K562 (cell line): ENCODE measurements around the gene WDR81. TPM values are rescaled to one million over a fixed set of nuclear protein-coding genes. Genes with fewer than 3 reads are reported as not detected.

ENCODE experiments used
- ATAC-seq: fragments of 200-7000 bp; cut with Tn5 transposase; 3 replicates; pipeline ENCODE4 v1.9.1; 2020; ENCODE audit warnings: moderate library complexity
- BruUV-seq: library from RNA; stranded (reverse); fragments of 400-500 nt; replicated peaks from 2 replicates; lab custom pipeline; 2021; lab: Mats Ljungman, UMichigan
- CTCF ChIA-PET: fragments of 300-600 bp; formaldehyde crosslinking; extraction: SDS; loops from one replicate; lab custom pipeline; 2021; ENCODE audit warnings: low intra/inter-chr PET ratio; lab: Yijun Ruan, JAX
- POLR2A ChIA-PET: fragments of 300-600, 350-650 bp; sonication (Branson Sonifier 250); formaldehyde crosslinking; extraction: SDS; loops from one replicate; lab custom pipeline; 2021; ENCODE audit warnings: antibody characterized with exemption, inconsistent platforms; lab: Yijun Ruan, JAX
- DNase-seq, 4 experiments: peaks; one replicate each; pipeline versions ENCODE4 v3.0.0 to v3.0.0-alpha.2; 2011 to 2018; ENCODE audit warnings: low spot score in 3 of 4, mixed read lengths in 3 of 4; ENCODE audit errors: extremely low read depth in 1 of 4
- FAIRE-seq: peaks from 2 replicates; lab custom pipeline; 2011; peaks lifted over from hg19 to GRCh38; lab: Jason Lieb, UNC
- H2AFZ ChIP-seq: 2 replicates; pipeline ENCODE4 v1.6.0; 2011; ENCODE audit warnings: low read depth, low read length, control low read depth, inconsistent platforms
- H3K27ac ChIP-seq: fragments of 200-600 bp; 3 replicates; pipeline ENCODE4 v1.8.0; 2011; ENCODE audit warnings: low read depth, mild to moderate bottlenecking, control low read depth, inconsistent platforms, low read length, moderate library complexity, mixed read lengths; ENCODE audit errors: extremely low read depth
- H3K27me3 ChIP-seq, 2 experiments: fragments of 300-600 bp in 1 of 2; 2 replicates in 1 of 2; 3 replicates in 1 of 2; pipeline versions ENCODE4 v1.6.0 to v1.8.0; 2011; ENCODE audit warnings: inconsistent platforms in 2 of 2, low read length in 2 of 2, mild to moderate bottlenecking in 1 of 2, mixed read lengths in 1 of 2, moderate library complexity in 1 of 2; ENCODE audit not compliant: control insufficient read depth in 2 of 2, insufficient read depth in 2 of 2
- H3K36me3 ChIP-seq: fragments of 300-600 bp; 3 replicates; pipeline ENCODE4 v1.8.0; 2011; ENCODE audit warnings: mild to moderate bottlenecking, low read length, inconsistent platforms; ENCODE audit not compliant: control insufficient read depth, insufficient read depth
- H3K4me1 ChIP-seq, 2 experiments: fragments of 200-600 bp in 1 of 2; replicated peaks in 1 of 2; 2 replicates in 1 of 2; 3 replicates in 1 of 2; pipeline versions ENCODE4 v1.5.1 to v1.8.0; 2011; ENCODE audit warnings: inconsistent platforms in 2 of 2, low read length in 2 of 2, mild to moderate bottlenecking in 1 of 2, mixed read lengths in 1 of 2, moderate library complexity in 1 of 2; ENCODE audit not compliant: control insufficient read depth in 2 of 2, insufficient read depth in 2 of 2
- H3K4me2 ChIP-seq: 2 replicates; pipeline ENCODE4 v1.6.1; 2011; ENCODE audit warnings: low read length, control low read depth, inconsistent platforms, mixed read lengths; ENCODE audit not compliant: insufficient read depth
- H3K4me3 ChIP-seq: fragments of 200-600 bp; sonication (generic), shearing (Covaris generic); 2 replicates; pipeline ENCODE4 v1.5.1; 2016; ENCODE audit warnings: control low read depth, inconsistent platforms
- H3K79me2 ChIP-seq: fragments of 200-600 bp; 3 replicates; pipeline ENCODE4 v1.8.0; 2011; ENCODE audit warnings: low read length, inconsistent platforms; ENCODE audit not compliant: control insufficient read depth, insufficient read depth
- H3K9ac ChIP-seq, 2 experiments: 2 replicates each; pipeline versions ENCODE4 v1.6.0 to v1.6.1; 2011; ENCODE audit warnings: low read depth in 2 of 2, low read length in 2 of 2, control low read depth in 1 of 2, inconsistent platforms in 1 of 2, mild to moderate bottlenecking in 1 of 2, mixed read lengths in 1 of 2; ENCODE audit not compliant: insufficient read depth in 1 of 2
- H3K9me1 ChIP-seq: one replicate; pipeline ENCODE4 v1.6.0; 2011; ENCODE audit warnings: inconsistent platforms, mild to moderate bottlenecking, low read length, moderate library complexity; ENCODE audit not compliant: control insufficient read depth, insufficient read depth
- H3K9me3 ChIP-seq: replicated peaks from 2 replicates; pipeline ENCODE4 v1.5.1; 2011; ENCODE audit warnings: low read depth, low read length, inconsistent platforms; ENCODE audit not compliant: control insufficient read depth, insufficient read depth
- H4K20me1 ChIP-seq: replicated peaks from 2 replicates; pipeline ENCODE4 v1.6.1; 2011; ENCODE audit warnings: low read length, inconsistent platforms, mixed read lengths; ENCODE audit not compliant: control insufficient read depth, insufficient read depth
- ETV6 ChIP-seq, 3 experiments: fragments of 150-350 bp in 1 of 3; sonication (generic) in 1 of 3; formaldehyde crosslinking in 1 of 3; IDR thresholded peaks; 2 replicates each; pipeline versions ENCODE4 v1.6.1 to v1.8.0; 2014 to 2022; ENCODE audit warnings: borderline replicate concordance in 2 of 3, low read depth in 2 of 3, antibody characterized with exemption in 1 of 3, low read length in 1 of 3, mild to moderate bottlenecking in 1 of 3, missing genetic modification reagents in 1 of 3
- HDAC3 ChIP-seq: fragments of 450-650 bp; IDR thresholded peaks from 2 replicates; pipeline ENCODE4 v1.6.1; 2018; ENCODE audit warnings: borderline replicate concordance, mild to moderate bottlenecking, moderate library complexity; ENCODE audit not compliant: partially characterized antibody
- HMGN3 ChIP-seq: IDR thresholded peaks from 2 replicates; pipeline ENCODE4 v1.6.1; 2011; ENCODE audit warnings: borderline replicate concordance, low read depth, mild to moderate bottlenecking, mixed read lengths, low read length; ENCODE audit not compliant: insufficient read length; ENCODE audit errors: extremely low read depth
- TEAD1 ChIP-seq, 2 experiments: fragments of 450-650 bp in 1 of 2; sonication (generic) in 1 of 2; formaldehyde crosslinking; IDR thresholded peaks; 2 replicates each; pipeline versions ENCODE4 v1.4.0 to v1.8.0; 2020 to 2022; ENCODE audit warnings: mild to moderate bottlenecking in 2 of 2, missing genetic modification reagents in 1 of 2
- XRCC5 ChIP-seq: fragments of 200-400 bp; formaldehyde crosslinking; IDR thresholded peaks from 2 replicates; pipeline ENCODE4 v1.6.1; 2017; ENCODE audit warnings: low read depth, mild to moderate bottlenecking, low read length
- WGBS: fragments of 100-300 bp; shearing (Covaris generic); methylation state at CpG from one replicate; pipeline ENCODE4 v1.1.6; 2016; ENCODE audit warnings: low coverage, mixed read lengths; ENCODE audit not compliant: insufficient coverage; ENCODE audit errors: missing lambda C conversion rate; 5-methylcytosine and 5-hydroxymethylcytosine counted together
- in situ Hi-C: fragments of 300-500 bp; cut with MboI; formaldehyde crosslinking; loops from 4 replicates; pipeline ENCODE4 v1.15.0; 2018; ENCODE audit warnings: inconsistent platforms, mixed read lengths
- intact Hi-C: fragments of 100-400 bp; cut with micrococcal nuclease; formaldehyde crosslinking; loops from 2 replicates; pipeline ENCODE4 v1.14.2; 2022
- polyA plus RNA-seq, 8 experiments: library from polyadenylated mRNA; depleted of rRNA in 4 of 8; stranded (reverse) in 5 of 8; unstranded in 3 of 8; fragments of >200 nt; fragmentation: Nextera tagmentation in 2 of 8; fragmentation: Illumina TruSeq in 1 of 8; extraction: Ambion mirVana in 2 of 8; extraction: Trizol in 1 of 8; gene quantifications; 2 replicates each; pipeline versions ENCODE4 v1.2.1 to v1.2.3, GENCODE V29; 2011 to 2014; ENCODE audit warnings: inconsistent platforms in 1 of 8, missing spikeins in 1 of 8
- total RNA-seq, 7 experiments: library from RNA; depleted of rRNA in 6 of 7; stranded (reverse); fragments of >200 nt in 6 of 7; fragmentation: Illumina TruSeq in 2 of 7; extraction: Trizol in 2 of 7; gene quantifications; 2 replicates each; pipeline versions ENCODE4 v1.2.1 to v1.2.3, GENCODE V29; 2011 to 2021; ENCODE audit warnings: low replicate concordance in 1 of 7
- TF ChIP-seq, protein P1 (sequence below): sonication (generic); formaldehyde crosslinking; IDR thresholded peaks from 2 replicates; pipeline ENCODE4 v1.8.0; 2023; ENCODE audit warnings: mild to moderate bottlenecking, missing genetic modification reagents
- TF ChIP-seq, protein P2 (sequence below): fragments of 450-650 bp; IDR thresholded peaks from 2 replicates; pipeline ENCODE4 v1.6.1; 2017; ENCODE audit warnings: antibody characterized with exemption, mild to moderate bottlenecking
- TF ChIP-seq, protein P3 (sequence below): fragments of 450-650 bp; formaldehyde crosslinking; IDR thresholded peaks from 2 replicates; pipeline ENCODE4 v1.4.0; 2022; ENCODE audit warnings: missing genetic modification characterization

Gene WDR81
- total and polyA plus RNA-seq, 9 of the 15 experiments (the other 6 are each of a cell fraction or from before 2014, with no cell fraction given): 0.01 to 17.1 (median 3.3) TPM

DNA sequence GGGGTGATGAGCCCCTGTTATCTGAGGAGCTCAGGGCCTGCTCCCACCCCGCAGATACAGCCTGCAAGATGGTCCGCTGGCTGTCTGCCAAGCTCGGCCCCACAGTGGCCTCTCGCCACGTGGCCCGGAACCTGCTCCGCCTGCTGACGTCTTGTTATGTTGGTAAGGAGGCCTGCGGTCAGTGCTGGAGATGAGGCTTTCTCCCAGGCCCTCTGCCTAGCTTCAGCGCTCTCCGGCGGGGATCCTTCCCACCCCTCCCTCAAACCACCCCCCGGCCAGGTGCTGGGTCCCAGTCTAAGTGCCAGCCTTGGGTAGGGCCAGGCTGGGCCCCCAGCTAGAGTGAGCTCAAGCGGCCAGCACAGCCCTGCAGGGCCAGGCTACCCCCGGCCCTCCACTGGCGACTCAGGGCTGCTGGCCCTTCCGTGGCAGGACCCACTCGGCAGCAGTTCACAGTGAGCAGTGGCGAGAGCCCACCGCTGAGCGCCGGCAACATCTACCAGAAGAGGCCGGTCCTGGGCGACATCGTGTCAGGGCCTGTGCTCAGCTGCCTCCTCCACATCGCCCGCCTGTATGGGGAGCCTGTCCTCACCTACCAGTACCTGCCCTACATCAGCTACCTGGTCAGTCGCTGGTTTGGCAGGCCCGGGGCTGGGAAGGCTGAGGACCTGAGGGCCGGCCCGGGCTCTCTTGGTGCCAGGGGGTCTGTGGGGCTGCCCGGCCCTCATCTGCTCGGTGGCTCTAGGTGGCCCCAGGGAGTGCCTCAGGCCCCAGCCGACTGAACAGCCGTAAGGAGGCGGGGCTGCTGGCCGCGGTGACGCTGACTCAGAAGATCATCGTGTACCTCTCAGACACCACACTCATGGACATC, 6.1 kb downstream of the WDR81 start:
- POLR2A ChIA-PET: interaction anchor here (0.5 to 1.2 kb wide), 6 partner anchors 9 to 64 kb away, joined by 3 to 8 read pairs (median 4); no protein-coding TSS in a partner anchor
- DNase-seq: peak; percentile 78 to 96 (median 84)
- Histone ChIP-seq H3K4me2 (peak overlapping the region; percentile 72), H3K27me3 (no peaks in the 10 kb centered on the region), H3K36me3 (peaks cover 17% of the 10 kb centered on the region; the same call in 1 of the 3 replicates), H3K4me3 (peak overlapping the region; percentile 16; the same call in 1 of the 2 replicates), H4K20me1 (no peaks in the 10 kb centered on the region), H3K9ac (peak overlapping the region; percentile 89 to 91), H3K9me3 (no peaks in the 10 kb centered on the region), H2AFZ (peak overlapping the region; percentile 89), H3K79me2 (peaks cover 7% of the 10 kb centered on the region; the same call in 2 of the 3 replicates), H3K27ac (peak overlapping the region; percentile 97), H3K9me1 (no peaks in the 10 kb centered on the region), H3K4me1 (peaks cover 23 to 77% of the 10 kb centered on the region in 2 experiments)
- CTCF ChIA-PET: no interaction called here
- peak; percentile 92 for FAIRE-seq
- peak; percentile 92 for ATAC-seq
- intact Hi-C loops: no loop called here
- WGBS: 12% methylated on average over 25 of the region's 40 CpGs
- in situ Hi-C loops: loop anchor here (5.0 kb wide), 1 partner anchor 37 kb away; no protein-coding TSS in a partner anchor
- BruUV-seq: no TSS peak
- TF ChIP-seq, protein P1, sequence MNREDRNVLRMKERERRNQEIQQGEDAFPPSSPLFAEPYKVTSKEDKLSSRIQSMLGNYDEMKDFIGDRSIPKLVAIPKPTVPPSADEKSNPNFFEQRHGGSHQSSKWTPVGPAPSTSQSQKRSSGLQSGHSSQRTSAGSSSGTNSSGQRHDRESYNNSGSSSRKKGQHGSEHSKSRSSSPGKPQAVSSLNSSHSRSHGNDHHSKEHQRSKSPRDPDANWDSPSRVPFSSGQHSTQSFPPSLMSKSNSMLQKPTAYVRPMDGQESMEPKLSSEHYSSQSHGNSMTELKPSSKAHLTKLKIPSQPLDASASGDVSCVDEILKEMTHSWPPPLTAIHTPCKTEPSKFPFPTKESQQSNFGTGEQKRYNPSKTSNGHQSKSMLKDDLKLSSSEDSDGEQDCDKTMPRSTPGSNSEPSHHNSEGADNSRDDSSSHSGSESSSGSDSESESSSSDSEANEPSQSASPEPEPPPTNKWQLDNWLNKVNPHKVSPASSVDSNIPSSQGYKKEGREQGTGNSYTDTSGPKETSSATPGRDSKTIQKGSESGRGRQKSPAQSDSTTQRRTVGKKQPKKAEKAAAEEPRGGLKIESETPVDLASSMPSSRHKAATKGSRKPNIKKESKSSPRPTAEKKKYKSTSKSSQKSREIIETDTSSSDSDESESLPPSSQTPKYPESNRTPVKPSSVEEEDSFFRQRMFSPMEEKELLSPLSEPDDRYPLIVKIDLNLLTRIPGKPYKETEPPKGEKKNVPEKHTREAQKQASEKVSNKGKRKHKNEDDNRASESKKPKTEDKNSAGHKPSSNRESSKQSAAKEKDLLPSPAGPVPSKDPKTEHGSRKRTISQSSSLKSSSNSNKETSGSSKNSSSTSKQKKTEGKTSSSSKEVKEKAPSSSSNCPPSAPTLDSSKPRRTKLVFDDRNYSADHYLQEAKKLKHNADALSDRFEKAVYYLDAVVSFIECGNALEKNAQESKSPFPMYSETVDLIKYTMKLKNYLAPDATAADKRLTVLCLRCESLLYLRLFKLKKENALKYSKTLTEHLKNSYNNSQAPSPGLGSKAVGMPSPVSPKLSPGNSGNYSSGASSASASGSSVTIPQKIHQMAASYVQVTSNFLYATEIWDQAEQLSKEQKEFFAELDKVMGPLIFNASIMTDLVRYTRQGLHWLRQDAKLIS (CRISPR knock-in tag): 0 out of 2 replicates have a peak, but pooled peaks have one; percentile 36
- no peak for TF ChIP-seq ETV6 (IDR thresholded peaks at IDR 0.05; ENCODE audit: borderline replicate concordance in 1 of 2, low read depth in 2 of 2, low read length in 1 of 2)
- TF ChIP-seq ETV6 (CRISPR knock-in tag; IDR thresholded peaks at IDR 0.05; ENCODE audit: borderline replicate concordance): no peak
- peak; percentile 92 for TF ChIP-seq HMGN3
- TF ChIP-seq, protein P2, sequence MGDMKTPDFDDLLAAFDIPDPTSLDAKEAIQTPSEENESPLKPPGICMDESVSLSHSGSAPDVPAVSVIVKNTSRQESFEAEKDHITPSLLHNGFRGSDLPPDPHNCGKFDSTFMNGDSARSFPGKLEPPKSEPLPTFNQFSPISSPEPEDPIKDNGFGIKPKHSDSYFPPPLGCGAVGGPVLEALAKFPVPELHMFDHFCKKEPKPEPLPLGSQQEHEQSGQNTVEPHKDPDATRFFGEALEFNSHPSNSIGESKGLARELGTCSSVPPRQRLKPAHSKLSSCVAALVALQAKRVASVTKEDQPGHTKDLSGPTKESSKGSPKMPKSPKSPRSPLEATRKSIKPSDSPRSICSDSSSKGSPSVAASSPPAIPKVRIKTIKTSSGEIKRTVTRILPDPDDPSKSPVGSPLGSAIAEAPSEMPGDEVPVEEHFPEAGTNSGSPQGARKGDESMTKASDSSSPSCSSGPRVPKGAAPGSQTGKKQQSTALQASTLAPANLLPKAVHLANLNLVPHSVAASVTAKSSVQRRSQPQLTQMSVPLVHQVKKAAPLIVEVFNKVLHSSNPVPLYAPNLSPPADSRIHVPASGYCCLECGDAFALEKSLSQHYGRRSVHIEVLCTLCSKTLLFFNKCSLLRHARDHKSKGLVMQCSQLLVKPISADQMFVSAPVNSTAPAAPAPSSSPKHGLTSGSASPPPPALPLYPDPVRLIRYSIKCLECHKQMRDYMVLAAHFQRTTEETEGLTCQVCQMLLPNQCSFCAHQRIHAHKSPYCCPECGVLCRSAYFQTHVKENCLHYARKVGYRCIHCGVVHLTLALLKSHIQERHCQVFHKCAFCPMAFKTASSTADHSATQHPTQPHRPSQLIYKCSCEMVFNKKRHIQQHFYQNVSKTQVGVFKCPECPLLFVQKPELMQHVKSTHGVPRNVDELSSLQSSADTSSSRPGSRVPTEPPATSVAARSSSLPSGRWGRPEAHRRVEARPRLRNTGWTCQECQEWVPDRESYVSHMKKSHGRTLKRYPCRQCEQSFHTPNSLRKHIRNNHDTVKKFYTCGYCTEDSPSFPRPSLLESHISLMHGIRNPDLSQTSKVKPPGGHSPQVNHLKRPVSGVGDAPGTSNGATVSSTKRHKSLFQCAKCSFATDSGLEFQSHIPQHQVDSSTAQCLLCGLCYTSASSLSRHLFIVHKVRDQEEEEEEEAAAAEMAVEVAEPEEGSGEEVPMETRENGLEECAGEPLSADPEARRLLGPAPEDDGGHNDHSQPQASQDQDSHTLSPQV: peak; percentile 95
- TF ChIP-seq TEAD1 (CRISPR knock-in tag; IDR thresholded peaks at IDR 0.05): 0 out of 4 replicates have a peak, but pooled peaks have one; percentile 2 to 37
- 0 out of 2 replicates have a peak, but pooled peaks have one; percentile 16 for TF ChIP-seq XRCC5
- no peak for TF ChIP-seq HDAC3
- TF ChIP-seq, protein P3, sequence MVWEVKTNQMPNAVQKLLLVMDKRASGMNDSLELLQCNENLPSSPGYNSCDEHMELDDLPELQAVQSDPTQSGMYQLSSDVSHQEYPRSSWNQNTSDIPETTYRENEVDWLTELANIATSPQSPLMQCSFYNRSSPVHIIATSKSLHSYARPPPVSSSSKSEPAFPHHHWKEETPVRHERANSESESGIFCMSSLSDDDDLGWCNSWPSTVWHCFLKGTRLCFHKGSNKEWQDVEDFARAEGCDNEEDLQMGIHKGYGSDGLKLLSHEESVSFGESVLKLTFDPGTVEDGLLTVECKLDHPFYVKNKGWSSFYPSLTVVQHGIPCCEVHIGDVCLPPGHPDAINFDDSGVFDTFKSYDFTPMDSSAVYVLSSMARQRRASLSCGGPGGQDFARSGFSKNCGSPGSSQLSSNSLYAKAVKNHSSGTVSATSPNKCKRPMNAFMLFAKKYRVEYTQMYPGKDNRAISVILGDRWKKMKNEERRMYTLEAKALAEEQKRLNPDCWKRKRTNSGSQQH (CRISPR knock-in tag): no peak
